Activated naive CD4-positive, alpha-beta T cell treated with anti-CD3 and anti-CD28 coated beads, Interleukin-2, amount 50 U/mL, for 24 hours (primary cell): Measurements from ENCODE around the gene PITPNM1.
"Not testable (repeated sequence)": the region's sequence is repeated elsewhere in the genome, so short reads cannot be mapped to it uniquely, and the experiment has no call there.

Source experiments
- H3K27ac Mint-ChIP-seq: one replicate; pipeline ENCODE4 v1.8.0; 2021; ENCODE audit warnings: mild to moderate bottlenecking, mixed read lengths
- H3K27me3 Mint-ChIP-seq: one replicate; pipeline ENCODE4 v1.8.0; 2021; ENCODE audit warnings: mixed read lengths
- H3K36me3 Mint-ChIP-seq: one replicate; pipeline ENCODE4 v1.8.0; 2021; ENCODE audit warnings: mixed read lengths
- H3K4me1 Mint-ChIP-seq: one replicate; pipeline ENCODE4 v1.8.0; 2021; ENCODE audit warnings: mixed read lengths
- H3K4me3 Mint-ChIP-seq: one replicate; pipeline ENCODE4 v1.8.0; 2021; ENCODE audit warnings: mild to moderate bottlenecking, mixed read lengths
- H3K9me3 Mint-ChIP-seq: one replicate; pipeline ENCODE4 v1.8.0; 2021; ENCODE audit warnings: mixed read lengths

The PITPNM1 gene

DNA sequence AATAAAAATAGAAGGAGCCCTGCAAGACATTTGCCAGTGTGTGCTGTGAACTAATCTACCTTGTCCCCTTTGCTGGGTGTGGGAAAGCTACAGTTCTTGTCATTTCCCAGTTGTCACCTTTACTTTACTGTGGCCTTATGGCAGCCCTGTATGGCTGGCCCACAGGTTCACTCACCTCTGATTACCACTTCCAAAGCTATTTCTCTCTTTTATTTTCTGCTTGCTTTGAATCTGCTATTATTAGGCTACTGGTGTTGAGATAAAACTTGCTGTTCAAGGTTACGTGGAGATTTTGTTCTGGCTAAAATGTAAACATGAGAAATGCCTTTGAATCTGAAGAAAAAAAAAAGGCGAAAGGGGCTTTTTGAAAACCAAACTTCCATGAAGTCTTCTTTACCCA lies 27.7 kb upstream of the PITPNM1 start:
- peaks cover 2% of the 10 kb centered on the region for H3K36me3 Mint-ChIP-seq
- no peaks in the 10 kb centered on the region for H3K27me3 Mint-ChIP-seq
- H3K27ac Mint-ChIP-seq: no peak overlapping the region
- H3K4me1 Mint-ChIP-seq: no peaks in the 10 kb centered on the region
- no peak overlapping the region for H3K4me3 Mint-ChIP-seq
- no peaks in the 10 kb centered on the region for H3K9me3 Mint-ChIP-seq

DNA sequence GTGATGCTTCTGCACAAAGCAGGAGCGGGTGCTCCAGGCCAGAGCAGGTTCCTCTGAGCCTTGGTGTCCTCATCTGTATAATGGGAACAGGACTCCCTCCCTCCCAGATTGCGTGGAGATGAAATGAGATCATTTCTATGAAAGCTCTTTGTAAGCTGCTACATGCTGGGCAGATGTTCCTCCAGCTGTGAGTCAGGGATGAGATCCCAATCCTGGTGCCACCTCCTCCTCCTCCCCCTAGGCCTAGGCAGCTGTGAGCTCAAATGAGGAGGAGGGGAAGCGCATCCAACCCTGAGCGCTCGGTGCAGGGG lies 25.1 kb upstream of the PITPNM1 start:
- Mint-ChIP-seq H3K4me3 (no peak overlapping the region), H3K4me1 (no peaks in the 10 kb centered on the region), H3K9me3 (no peaks in the 10 kb centered on the region), H3K36me3 (peaks cover 2% of the 10 kb centered on the region), H3K27ac (no peak overlapping the region), H3K27me3 (no peaks in the 10 kb centered on the region)

DNA sequence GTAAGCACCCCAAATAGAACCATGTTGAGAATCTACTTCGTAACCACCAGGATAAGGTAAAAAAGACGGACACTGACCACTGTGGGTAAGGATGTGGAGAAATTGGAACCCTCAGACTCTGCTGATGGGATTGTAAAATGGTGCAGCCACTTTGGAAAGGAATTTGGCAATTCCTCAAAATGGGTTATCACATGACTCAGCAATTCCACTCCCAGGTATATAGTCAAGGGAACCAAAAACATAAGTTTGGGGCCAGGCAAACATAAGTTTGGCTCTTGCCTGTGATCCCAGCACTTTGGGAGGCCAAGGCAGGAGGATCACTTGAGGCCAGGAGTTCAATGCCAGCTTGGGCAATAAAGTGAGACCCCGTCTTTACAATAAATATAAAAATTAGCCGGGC lies 23.2 kb upstream of the PITPNM1 start:
- Mint-ChIP-seq H3K27me3 (no peaks in the 10 kb centered on the region), H3K4me3 (no peak overlapping the region), H3K27ac (no peak overlapping the region), H3K36me3 (no peaks in the 10 kb centered on the region), H3K4me1 (no peaks in the 10 kb centered on the region), H3K9me3 (no peaks in the 10 kb centered on the region)

DNA sequence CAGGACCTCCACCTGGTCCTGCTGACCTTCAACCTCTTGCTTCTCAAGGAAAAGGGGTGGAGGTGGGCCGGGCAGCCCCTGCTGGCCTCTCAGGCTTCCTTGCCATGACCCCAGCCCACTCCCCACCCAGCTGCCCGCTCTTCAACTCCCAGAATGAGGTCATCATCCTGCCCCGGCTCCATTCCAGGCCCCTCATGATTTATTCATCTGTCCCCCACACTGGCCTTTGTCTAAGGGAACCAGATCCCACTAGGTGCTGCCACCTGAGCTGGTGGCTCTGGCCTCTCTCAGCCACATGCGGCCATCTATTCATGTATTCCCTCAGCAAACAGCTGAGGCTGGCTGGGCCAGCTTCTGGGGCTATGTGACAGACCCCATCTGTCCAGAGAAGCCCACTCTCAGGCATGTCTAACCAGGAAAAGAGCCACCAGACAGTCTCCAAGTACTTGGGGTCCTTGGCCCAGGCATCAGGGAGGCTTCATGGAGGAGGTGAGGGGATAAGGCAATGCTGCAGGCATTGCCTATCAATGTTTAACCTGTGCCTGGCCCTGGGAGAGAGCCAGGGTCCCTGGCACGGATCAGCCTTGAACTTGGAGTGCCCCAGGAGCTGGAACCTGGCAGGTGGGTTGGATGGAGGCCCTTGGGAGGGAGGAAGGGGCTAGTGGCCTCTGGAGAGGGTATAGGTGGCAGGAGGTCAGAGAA lies 20.3 kb upstream of the PITPNM1 start:
- Mint-ChIP-seq H3K27me3 (no peaks in the 10 kb centered on the region), H3K9me3 (no peaks in the 10 kb centered on the region), H3K4me1 (no peaks in the 10 kb centered on the region), H3K4me3 (no peak overlapping the region), H3K36me3 (no peaks in the 10 kb centered on the region), H3K27ac (no peak overlapping the region)

DNA sequence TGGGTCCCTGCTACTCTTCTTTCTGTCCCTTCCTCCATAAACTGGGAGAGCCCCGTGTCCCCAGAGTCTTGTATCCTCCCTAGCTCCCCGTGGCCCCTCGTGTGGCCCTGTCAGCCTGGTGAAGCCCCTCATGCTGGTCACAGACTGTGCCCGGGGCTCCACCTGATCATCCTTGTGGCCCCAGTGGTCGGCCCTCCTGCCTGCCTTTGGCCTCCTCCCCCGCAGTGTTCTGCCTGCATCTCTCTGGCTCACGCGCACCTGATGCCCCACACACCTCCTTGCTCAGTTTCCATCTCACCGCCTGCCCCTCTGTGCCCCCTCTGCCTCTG lies 19.3 kb upstream of the PITPNM1 start:
- no peaks in the 10 kb centered on the region for H3K9me3 Mint-ChIP-seq
- no peak overlapping the region for H3K27ac Mint-ChIP-seq
- H3K36me3 Mint-ChIP-seq: no peaks in the 10 kb centered on the region
- H3K27me3 Mint-ChIP-seq: no peaks in the 10 kb centered on the region
- no peak overlapping the region for H3K4me3 Mint-ChIP-seq
- no peaks in the 10 kb centered on the region for H3K4me1 Mint-ChIP-seq

DNA sequence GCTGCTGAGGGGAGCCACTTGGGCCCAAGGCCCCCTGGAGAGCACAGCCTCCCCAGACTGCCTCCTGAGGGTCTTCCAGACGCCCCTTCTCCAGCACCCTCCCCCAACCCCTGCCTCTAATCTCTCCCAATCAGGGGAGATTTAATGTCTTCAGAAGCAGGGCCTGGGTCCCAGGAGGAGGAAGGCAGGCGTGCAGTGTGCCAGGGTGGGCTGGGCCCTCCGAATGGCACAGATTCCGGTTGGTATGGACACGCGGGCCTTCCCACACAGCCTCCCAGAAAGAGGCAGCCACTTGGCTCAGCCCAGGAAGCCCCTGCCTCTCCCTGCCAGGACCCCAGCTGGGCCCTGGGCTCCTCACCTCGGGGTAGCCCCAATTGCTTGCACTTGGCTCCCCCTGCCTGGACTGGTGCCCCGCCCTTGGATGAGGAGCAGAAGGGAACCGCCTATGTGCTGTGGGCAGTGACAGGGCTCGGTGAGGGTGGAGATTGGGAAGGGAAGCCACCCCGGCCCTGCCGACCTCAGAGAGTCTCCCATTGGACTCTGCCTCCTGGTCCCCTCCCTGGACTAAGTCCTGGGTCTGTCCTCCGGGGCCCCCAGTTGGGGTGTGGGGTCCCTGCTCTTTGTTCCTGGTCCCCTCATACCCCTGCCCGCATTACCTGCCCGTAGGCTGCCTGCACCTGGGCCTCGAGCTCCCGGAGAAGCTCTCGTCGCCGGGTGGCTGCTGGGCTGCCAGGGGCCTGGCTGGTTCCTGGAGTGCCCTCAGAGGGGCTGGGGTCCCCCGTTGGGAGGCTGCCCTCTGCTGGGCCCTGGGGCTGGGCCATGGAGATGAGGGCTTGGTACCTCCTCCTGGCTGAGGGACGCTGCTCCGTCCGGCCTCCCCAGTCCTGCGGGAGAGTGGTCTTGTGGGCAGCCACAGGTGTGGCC lies 18.7 kb upstream of the PITPNM1 start:
- H3K9me3 Mint-ChIP-seq: no peaks in the 10 kb centered on the region
- H3K27ac Mint-ChIP-seq: no peak overlapping the region
- H3K36me3 Mint-ChIP-seq: no peaks in the 10 kb centered on the region
- H3K4me1 Mint-ChIP-seq: no peaks in the 10 kb centered on the region
- H3K27me3 Mint-ChIP-seq: no peaks in the 10 kb centered on the region
- no peak overlapping the region for H3K4me3 Mint-ChIP-seq

DNA sequence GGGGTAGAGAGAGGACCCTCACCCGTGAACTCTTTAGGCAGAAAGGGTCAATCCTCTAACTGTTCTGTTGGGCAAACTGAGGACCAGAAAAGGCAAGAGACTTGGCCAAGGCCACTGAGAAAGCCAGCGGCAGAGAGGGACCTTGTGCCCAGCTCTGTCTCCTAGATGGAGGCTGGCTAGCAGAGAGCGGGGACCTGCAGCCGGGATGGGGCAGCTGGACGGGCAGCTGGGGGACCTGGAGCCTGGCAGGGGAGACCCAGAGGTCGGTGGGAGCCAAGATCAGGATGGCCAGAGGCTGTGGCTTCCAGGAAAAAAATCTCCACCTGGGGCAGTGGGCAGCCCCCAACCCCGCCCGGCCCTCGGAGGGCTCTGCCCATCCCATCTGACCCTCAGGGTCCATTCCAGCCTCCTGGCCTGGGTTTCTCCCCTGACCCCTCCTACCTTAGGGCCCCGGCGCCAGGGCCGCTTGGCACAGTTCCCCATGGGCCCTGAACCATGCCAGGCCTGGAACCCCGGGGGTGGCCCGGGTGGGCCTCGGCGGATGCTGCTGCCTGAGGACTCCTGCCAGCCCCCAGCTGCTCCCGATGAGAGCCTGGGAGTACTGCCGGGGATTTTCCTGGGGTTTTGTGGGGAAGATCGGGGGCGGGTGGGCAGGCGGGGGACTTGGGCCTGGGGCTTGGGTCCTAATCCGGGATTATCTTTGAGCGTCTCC lies 17.8 kb upstream of the PITPNM1 start, which contains the start of gene CABP2:
Gene CABP2, minus strand, starts transcription at position 603 of the 712 bp plus-strand sequence. Its CDS starts 120 bp downstream, at position 483.
- Mint-ChIP-seq H3K9me3 (no peaks in the 10 kb centered on the region), H3K27me3 (no peaks in the 10 kb centered on the region), H3K36me3 (no peaks in the 10 kb centered on the region), H3K27ac (no peak within 1 kb of the TSS), H3K4me1 (no peaks in the 10 kb centered on the region), H3K4me3 (no peak within 1 kb of the TSS)

DNA sequence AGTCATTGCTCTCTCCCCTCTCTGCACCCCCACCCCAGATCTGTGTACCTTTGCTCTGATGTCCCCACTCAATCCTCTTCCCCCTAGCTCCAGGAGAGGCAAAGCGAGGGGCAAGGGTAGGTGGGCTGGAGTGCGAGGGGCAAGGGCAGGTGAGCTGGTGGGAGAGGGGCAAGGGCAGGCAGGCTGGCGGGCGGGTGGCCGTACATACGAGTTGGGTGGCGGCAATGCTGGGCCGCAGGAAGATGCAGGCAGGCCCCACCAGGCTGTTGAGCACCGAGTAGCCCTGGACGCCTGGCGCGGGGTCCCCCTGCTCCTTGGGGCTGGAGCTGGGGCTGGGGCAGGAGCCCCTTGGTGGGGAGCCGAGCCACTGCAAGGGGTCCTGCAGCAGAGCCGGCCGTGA lies 17.2 kb upstream of the PITPNM1 start:
- H3K9me3 Mint-ChIP-seq: no peaks in the 10 kb centered on the region

DNA sequence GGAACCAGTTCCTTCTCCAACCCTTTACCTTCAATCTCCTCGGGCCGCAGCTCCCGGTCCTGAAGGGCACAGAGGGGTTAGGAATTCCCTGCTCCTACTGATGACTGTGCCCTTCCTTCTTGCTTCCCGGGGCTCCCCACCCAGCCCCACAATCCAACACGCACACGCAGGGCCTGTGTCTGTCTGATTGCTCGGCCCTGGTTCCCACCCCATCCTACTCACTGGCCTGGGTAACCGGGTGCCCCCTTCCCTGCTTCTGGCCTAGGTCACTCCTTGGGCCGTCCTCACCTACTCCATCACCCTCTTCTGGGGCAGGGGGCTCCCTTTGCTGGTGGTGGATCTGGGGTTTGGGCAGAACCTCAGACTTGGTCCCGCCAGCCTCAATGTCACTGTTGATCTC lies 16.8 kb upstream of the PITPNM1 start:
- Mint-ChIP-seq H3K27me3 (no peaks in the 10 kb centered on the region), H3K27ac (no peak overlapping the region), H3K36me3 (no peaks in the 10 kb centered on the region), H3K4me3 (no peak overlapping the region), H3K4me1 (no peaks in the 10 kb centered on the region), H3K9me3 (no peaks in the 10 kb centered on the region)

More for the DNA sequence above, 17.2 kb upstream of the PITPNM1 start:
- no peak overlapping the region for H3K4me3 Mint-ChIP-seq
- H3K36me3 Mint-ChIP-seq: no peaks in the 10 kb centered on the region
- no peaks in the 10 kb centered on the region for H3K4me1 Mint-ChIP-seq
- no peaks in the 10 kb centered on the region for H3K27me3 Mint-ChIP-seq
- no peak overlapping the region for H3K27ac Mint-ChIP-seq

DNA sequence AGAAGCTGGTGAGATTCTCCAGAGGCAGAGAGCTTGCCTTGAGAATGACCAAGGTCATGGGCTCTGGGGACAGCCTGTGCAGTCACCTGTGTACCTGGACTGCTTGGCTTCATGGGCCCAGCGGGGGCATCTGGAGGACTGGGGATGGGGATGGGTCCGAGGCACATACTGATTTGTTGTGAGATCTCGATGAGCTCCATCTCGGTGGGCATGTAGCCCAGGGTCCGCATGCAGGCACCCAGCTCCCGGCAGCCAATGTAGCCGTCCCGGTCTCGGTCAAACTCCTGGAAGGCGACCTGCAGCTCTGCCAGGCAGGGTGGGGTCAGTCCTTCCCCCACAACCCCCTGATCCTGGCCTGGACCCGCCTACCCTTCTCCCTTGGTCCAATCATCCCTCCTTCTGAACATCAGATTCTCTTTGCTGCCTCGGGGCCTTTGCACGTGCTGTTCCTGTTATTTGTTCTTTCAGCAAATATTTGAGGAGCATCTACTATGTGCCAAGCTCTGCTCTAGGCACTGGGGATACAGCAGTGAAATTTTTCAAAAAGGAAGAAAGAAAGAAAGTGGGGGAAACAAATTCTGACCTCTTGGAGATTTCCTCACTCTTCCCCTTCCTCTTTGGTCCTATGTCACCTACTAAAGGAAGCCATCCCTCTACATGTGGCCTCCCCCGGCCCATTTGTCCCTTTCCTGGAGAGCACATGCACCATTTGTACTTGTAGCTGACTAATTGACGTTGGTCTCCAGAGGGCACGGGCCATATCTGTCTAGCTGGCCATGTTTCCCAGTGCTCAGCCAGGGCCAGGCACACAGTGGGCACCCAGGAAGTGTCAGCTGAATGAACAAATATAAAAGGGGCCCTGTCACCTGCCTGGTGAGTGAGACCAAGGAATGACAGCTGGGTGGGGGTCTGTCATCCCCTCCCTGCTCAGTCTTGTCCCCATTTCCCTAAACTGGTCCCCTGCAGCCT lies 16.0 kb upstream of the PITPNM1 start:
- Mint-ChIP-seq H3K36me3 (no peaks in the 10 kb centered on the region), H3K9me3 (no peaks in the 10 kb centered on the region), H3K27me3 (no peaks in the 10 kb centered on the region), H3K4me3 (no peak overlapping the region), H3K4me1 (no peaks in the 10 kb centered on the region), H3K27ac (no peak overlapping the region)

DNA sequence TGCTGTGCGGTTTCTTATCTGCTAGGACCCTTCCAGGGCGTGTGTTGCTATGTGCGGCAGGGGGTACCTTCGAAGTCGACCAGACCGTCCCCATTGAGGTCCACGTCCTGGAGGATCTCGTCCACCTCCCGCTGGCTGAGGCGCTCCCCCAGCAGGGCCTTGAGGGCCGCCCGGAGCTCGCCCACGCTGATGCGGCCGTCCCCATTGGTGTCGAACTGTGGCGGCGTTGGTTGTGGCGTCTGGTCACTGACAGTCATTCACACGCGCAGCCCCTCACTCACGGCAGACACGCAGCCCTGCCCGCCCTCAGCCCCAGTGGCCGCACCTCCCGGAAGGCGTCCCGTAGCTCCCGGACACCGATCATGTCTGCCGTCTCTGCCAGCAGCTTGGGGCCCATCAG lies 14.6 kb upstream of the PITPNM1 start:
- Mint-ChIP-seq H3K9me3 (no peaks in the 10 kb centered on the region), H3K4me1 (no peaks in the 10 kb centered on the region), H3K4me3 (no peak overlapping the region), H3K36me3 (no peaks in the 10 kb centered on the region), H3K27me3 (no peaks in the 10 kb centered on the region), H3K27ac (no peak overlapping the region)

DNA sequence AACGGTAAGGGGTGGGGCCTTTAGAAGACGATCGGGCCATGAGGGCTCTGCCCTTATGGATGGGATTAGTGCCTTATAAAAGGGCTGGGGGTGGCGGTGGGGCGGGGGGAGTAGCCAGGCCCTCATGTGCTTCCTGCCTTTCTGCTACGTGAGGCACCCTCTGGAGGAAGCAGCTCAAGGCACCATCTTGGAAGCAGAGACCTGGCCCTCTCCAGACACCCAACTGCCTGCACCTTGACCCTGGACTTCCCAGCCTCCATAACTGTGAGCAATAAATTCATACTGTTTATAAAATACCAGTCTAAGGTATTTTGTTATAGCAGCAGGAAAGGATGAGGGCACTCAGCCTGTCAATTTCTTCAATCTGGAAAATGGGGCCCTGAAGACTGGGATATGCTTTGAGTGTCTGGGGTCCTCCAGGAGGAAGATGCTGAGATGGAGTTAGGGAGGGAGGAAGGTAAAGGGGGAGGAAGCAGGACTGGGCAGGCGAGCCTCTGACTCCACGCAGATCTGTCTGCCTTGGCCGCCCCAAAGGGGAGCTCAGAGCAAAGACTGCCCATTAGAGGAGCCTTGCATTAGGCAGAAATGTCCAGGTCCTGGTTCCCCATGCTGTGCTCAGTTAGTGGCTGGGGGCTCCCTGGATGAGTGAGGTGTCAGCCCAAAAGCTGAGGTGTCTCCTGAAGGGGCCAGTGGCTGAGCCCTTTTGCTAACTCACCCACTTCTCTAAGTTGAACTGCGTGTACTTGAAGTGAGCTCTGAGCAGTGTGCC lies 12.8 kb upstream of the PITPNM1 start:
- Mint-ChIP-seq H3K9me3 (no peaks in the 10 kb centered on the region), H3K4me3 (no peak overlapping the region), H3K4me1 (no peaks in the 10 kb centered on the region), H3K27ac (no peak overlapping the region), H3K27me3 (no peaks in the 10 kb centered on the region), H3K36me3 (no peaks in the 10 kb centered on the region)

DNA sequence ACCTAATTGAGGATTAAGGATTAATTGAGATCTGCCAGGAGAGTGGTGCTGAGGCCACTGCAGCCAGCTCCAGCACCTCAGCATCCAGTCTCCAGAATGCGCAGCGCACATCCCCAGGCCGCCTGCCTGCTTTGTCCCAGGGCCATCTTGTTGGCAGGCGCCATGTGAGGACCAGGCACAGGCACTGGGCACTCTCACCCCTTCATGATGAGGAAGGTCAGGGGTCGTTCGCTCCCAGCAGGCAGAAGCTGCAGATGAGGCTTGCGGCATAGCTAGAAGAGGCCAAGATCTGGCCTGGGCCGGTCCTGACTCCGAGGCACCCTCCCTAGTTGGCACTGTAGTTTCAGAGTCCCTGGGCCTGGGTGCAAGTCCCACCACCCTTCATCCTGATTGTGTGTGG lies 11.6 kb upstream of the PITPNM1 start:
- Mint-ChIP-seq H3K9me3 (no peaks in the 10 kb centered on the region), H3K4me3 (no peak overlapping the region), H3K27ac (no peak overlapping the region), H3K27me3 (no peaks in the 10 kb centered on the region), H3K4me1 (no peaks in the 10 kb centered on the region), H3K36me3 (no peaks in the 10 kb centered on the region)

DNA sequence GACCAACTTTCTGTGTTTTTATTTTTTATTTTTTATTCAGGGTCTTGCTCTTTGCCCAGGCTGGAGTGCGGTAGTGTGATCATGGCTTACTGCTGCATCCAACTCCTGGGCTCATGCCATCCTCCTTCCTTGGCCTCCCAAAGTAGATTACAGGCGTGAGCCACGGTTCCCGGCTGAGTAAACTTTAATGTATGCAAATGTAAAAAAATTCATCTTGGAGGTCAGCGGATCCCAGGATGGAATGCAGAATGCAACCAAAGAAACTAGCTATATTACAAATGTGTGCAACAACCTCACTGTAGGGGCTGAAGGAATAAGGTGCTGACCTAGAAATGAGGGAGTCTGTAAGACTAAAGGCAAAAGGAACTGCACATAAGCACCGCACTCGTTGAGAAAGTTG lies 9.0 kb upstream of the PITPNM1 start:
- Mint-ChIP-seq H3K9me3 (no peaks in the 10 kb centered on the region), H3K27ac (no peak overlapping the region), H3K36me3 (no peaks in the 10 kb centered on the region), H3K4me3 (no peak overlapping the region), H3K4me1 (peaks cover 2% of the 10 kb centered on the region), H3K27me3 (peaks cover 1% of the 10 kb centered on the region)

DNA sequence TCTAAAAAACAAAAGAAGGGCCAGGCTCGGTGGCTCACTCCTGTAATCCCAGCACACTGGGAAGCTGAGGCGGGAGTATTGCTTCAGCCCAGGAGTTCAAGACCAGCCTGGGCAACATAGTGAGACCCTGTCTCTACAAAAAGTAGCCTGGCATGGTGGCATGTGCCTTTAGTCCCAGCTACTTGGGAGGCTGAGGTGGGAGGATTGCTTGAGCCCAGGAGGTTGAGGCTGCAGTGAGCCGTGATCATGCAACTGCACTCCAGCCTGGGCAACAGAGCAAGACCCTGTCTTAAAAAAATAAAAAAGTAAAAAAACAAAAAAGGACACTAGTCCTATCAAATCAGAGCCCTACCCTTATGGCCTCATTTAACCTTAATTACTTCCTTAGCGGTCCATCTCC lies 6.4 kb upstream of the PITPNM1 start:
- not testable (repeated sequence) for H3K4me3 Mint-ChIP-seq, H3K9me3 Mint-ChIP-seq, H3K36me3 Mint-ChIP-seq, H3K27me3 Mint-ChIP-seq, H3K27ac Mint-ChIP-seq
- peaks cover 14% of the 10 kb centered on the region for H3K4me1 Mint-ChIP-seq
